Endothelial cell of umbilical vein (primary cell): ENCODE measurements around the gene CNTN5. TPM values are rescaled to one million over a fixed set of nuclear protein-coding genes. Genes with fewer than 3 reads are reported as not detected.

Experiments used
- BruUV-seq: library from RNA; stranded (reverse); fragments of 400-500 nt; replicated peaks from 2 replicates; lab custom pipeline; 2021; lab: Mats Ljungman, UMichigan
- CTCF ChIA-PET: fragments of 300-600, 350-600 bp; sonication (Branson Sonifier 250); formaldehyde crosslinking; loops from one replicate; lab custom pipeline; 2021; ENCODE audit warnings: antibody characterized with exemption, inconsistent platforms; lab: Charles Lee
- POLR2A ChIA-PET: fragments of 300-600, 350-600 bp; sonication (Branson Sonifier 250); formaldehyde crosslinking; loops from one replicate; lab custom pipeline; 2021; ENCODE audit warnings: antibody characterized with exemption, inconsistent platforms; lab: Charles Lee
- DNase-seq: peaks from one replicate; pipeline ENCODE4 v3.0.0-alpha.2; 2011; ENCODE audit warnings: low read depth, low spot score
- FAIRE-seq: peaks from 2 replicates; lab custom pipeline; 2011; peaks lifted over from hg19 to GRCh38; lab: Jason Lieb, UNC
- H2AFZ ChIP-seq: 2 replicates; pipeline ENCODE4 v1.6.0; 2012; ENCODE audit warnings: low read depth, low read length, control low read depth, inconsistent platforms
- H3K27ac ChIP-seq: 2 replicates; pipeline ENCODE4 v1.5.1; 2011; ENCODE audit warnings: low read depth, mild to moderate bottlenecking, control low read depth, low read length, moderate library complexity; ENCODE audit not compliant: insufficient read depth
- H3K27me3 ChIP-seq, 2 experiments: 2 replicates each; pipeline versions ENCODE4 v1.6.0 to v1.6.1; 2011; ENCODE audit warnings: low read length in 2 of 2, mixed read lengths in 1 of 2; ENCODE audit not compliant: control insufficient read depth in 2 of 2, insufficient read depth in 2 of 2
- H3K36me3 ChIP-seq, 2 experiments: 2 replicates in 1 of 2; 3 replicates in 1 of 2; pipeline ENCODE4 v1.5.1; 2011; ENCODE audit warnings: low read length in 2 of 2, mild to moderate bottlenecking in 1 of 2, moderate library complexity in 1 of 2; ENCODE audit not compliant: control insufficient read depth in 2 of 2, insufficient read depth in 2 of 2; ENCODE audit errors: extremely low read depth in 1 of 2
- H3K4me1 ChIP-seq: 3 replicates; pipeline ENCODE4 v1.5.1; 2011; ENCODE audit warnings: mild to moderate bottlenecking, low read length; ENCODE audit not compliant: control insufficient read depth, insufficient read depth; ENCODE audit errors: extremely low read depth
- H3K4me2 ChIP-seq: 2 replicates; pipeline ENCODE4 v1.6.1; 2011; ENCODE audit warnings: low read length, control low read depth, mixed read lengths; ENCODE audit not compliant: insufficient read depth
- H3K4me3 ChIP-seq, 3 experiments: fragments of 200-600 bp in 1 of 3; sonication (generic), shearing (Covaris generic) in 1 of 3; replicated peaks in 1 of 3; 2 replicates each; pipeline ENCODE4 v1.5.1; 2011 to 2016; ENCODE audit warnings: control low read depth in 3 of 3, low read length in 3 of 3, mild to moderate bottlenecking in 2 of 3, inconsistent platforms in 1 of 3, low read depth in 1 of 3, moderate library complexity in 1 of 3; ENCODE audit not compliant: insufficient read depth in 1 of 3
- H3K79me2 ChIP-seq: 2 replicates; pipeline ENCODE4 v1.6.0; 2012; ENCODE audit warnings: low read length, inconsistent platforms; ENCODE audit not compliant: control insufficient read depth, insufficient read depth
- H3K9ac ChIP-seq: replicated peaks from 2 replicates; pipeline ENCODE3; 2011; ENCODE audit warnings: low read length, control low read depth; ENCODE audit not compliant: insufficient read depth; ENCODE audit errors: extremely low read depth
- H3K9me1 ChIP-seq: replicated peaks from 3 replicates; pipeline ENCODE4 v1.6.0; 2011; ENCODE audit warnings: mild to moderate bottlenecking, low read length; ENCODE audit not compliant: control insufficient read depth, insufficient read depth; ENCODE audit errors: extremely low read depth
- H3K9me3 ChIP-seq: replicated peaks from 2 replicates; pipeline ENCODE4 v1.5.1; 2012; ENCODE audit warnings: low read length, inconsistent platforms; ENCODE audit not compliant: control insufficient read depth, insufficient read depth
- H4K20me1 ChIP-seq: replicated peaks from 2 replicates; pipeline ENCODE3; 2011; ENCODE audit warnings: mild to moderate bottlenecking, low read length; ENCODE audit not compliant: control insufficient read depth, insufficient read depth; ENCODE audit errors: extremely low read depth
- CTCF ChIP-seq, 2 donors: IDR thresholded peaks; 1 replicate in 1 of 2; 2 replicates in 1 of 2; pipeline ENCODE4 v1.5.1; 2011; ENCODE audit warnings: low read length in 2 of 2, mild to moderate bottlenecking in 2 of 2, moderate library complexity in 2 of 2, control low read depth in 1 of 2, inconsistent platforms in 1 of 2, low read depth in 1 of 2; ENCODE audit not compliant: insufficient read depth in 1 of 2; ENCODE audit errors: extremely low read depth in 1 of 2
- EZH2 ChIP-seq: IDR thresholded peaks from 2 replicates; pipeline ENCODE4 v1.6.1; 2012; ENCODE audit warnings: borderline replicate concordance, low read depth, mild to moderate bottlenecking, moderate library complexity, low read length, inconsistent platforms; ENCODE audit not compliant: severe bottlenecking
- JUN ChIP-seq: IDR thresholded peaks from 2 replicates; pipeline ENCODE4 v1.6.1; 2011; ENCODE audit warnings: borderline replicate concordance, low read depth; ENCODE audit not compliant: insufficient read length, insufficient read depth
- MAX ChIP-seq: IDR thresholded peaks from 2 replicates; pipeline ENCODE4 v1.6.1; 2011; ENCODE audit not compliant: insufficient read depth, insufficient read length
- POLR2A ChIP-seq: IDR thresholded peaks from 2 replicates; pipeline ENCODE4 v1.6.1; 2012; ENCODE audit warnings: low read depth, mild to moderate bottlenecking, control low read depth, low read length
- POLR2AphosphoS5 ChIP-seq: IDR thresholded peaks from 2 replicates; pipeline ENCODE4 v1.6.1; 2012; ENCODE audit warnings: low read depth, mild to moderate bottlenecking, control low read depth, low read length, moderate library complexity; ENCODE audit not compliant: insufficient read depth
- dilution Hi-C: fragments of 300-500 bp; cut with MboI; formaldehyde crosslinking; loops from one replicate; pipeline ENCODE4 v1.15.0; 2019; ENCODE audit warnings: low sequenced_read_pairs; ENCODE audit not compliant: extremely low pct_ligation_motif_present
- intact Hi-C: fragments of 100-400 bp; cut with micrococcal nuclease; formaldehyde crosslinking; loops from one replicate; pipeline ENCODE4 v1.10.0; 2022
- polyA plus RNA-seq, 4 experiments: library from polyadenylated mRNA; depleted of rRNA in 3 of 4; stranded (reverse) in 3 of 4; unstranded in 1 of 4; fragments of >200 nt; gene quantifications; 2 replicates each; pipeline versions ENCODE4 v1.2.1 to v1.2.3, GENCODE V29; 2011 to 2012; ENCODE audit warnings: missing spikeins in 1 of 4
- total RNA-seq: library from RNA; stranded (reverse); gene quantifications from 2 replicates; pipeline ENCODE4 v1.2.3, GENCODE V29; 2021

The CNTN5 gene
- total and polyA plus RNA-seq, 2 donors (not counting 3 experiments of a cell fraction or from before 2014, with no cell fraction given), result not detected

- Histone ChIP-seq H3K27me3 (no peaks in the 10 kb centered on the region), H4K20me1 (no peaks in the 10 kb centered on the region), H3K79me2 (no peaks in the 10 kb centered on the region), H3K4me3 (no peak overlapping the region), H3K9me1 (no peaks in the 10 kb centered on the region), H3K9ac (no peak overlapping the region), H3K36me3 (no peaks in the 10 kb centered on the region), H3K9me3 (no peaks in the 10 kb centered on the region), H3K4me1 (no peaks in the 10 kb centered on the region), H3K4me2 (no peak overlapping the region), H2AFZ (no peak overlapping the region), H3K27ac (no peak overlapping the region)
- TF ChIP-seq POLR2A (no peak), CTCF (IDR thresholded peaks at IDR 0.05; ENCODE audit: extremely low read depth in 1 of 2, insufficient read depth in 1 of 2, low read depth in 1 of 2, low read length in 2 of 2) (no peak), EZH2 (no peak), POLR2AphosphoS5 (no peak), MAX (no peak), JUN (no peak)
- POLR2A ChIA-PET, result no interaction called here
- dilution Hi-C loops, result no loop called here
- CTCF ChIA-PET, result no interaction called here
- intact Hi-C loops, result no loop called here
- no peak for FAIRE-seq
- DNase-seq, result no peak
- no TSS peak for BruUV-seq
Measured at GRCh38 chr11:100105982-100106358, 1085.2 kb downstream of the CNTN5 start.

- FAIRE-seq (no peak), DNase-seq (no peak)
- no peaks in the 10 kb centered on the region for H3K36me3 ChIP-seq
- CTCF ChIA-PET, result no interaction called here
- BruUV-seq, result no TSS peak
- POLR2A ChIA-PET, result no interaction called here
- H3K4me3 ChIP-seq, result no peak overlapping the region
- no peaks in the 10 kb centered on the region for H3K4me1 ChIP-seq
- no peak overlapping the region for H3K4me2 ChIP-seq
- no peaks in the 10 kb centered on the region for H3K9me3 ChIP-seq
- TF ChIP-seq MAX (no peak), EZH2 (no peak)
- H3K27me3 ChIP-seq, result no peaks in the 10 kb centered on the region
- H2AFZ ChIP-seq, result no peak overlapping the region
- no peaks in the 10 kb centered on the region for H3K9me1 ChIP-seq
- dilution Hi-C loops, result no loop called here
- intact Hi-C loops, result no loop called here
- H3K9ac ChIP-seq, result no peak overlapping the region
- H3K79me2 ChIP-seq, result no peaks in the 10 kb centered on the region
- no peaks in the 10 kb centered on the region for H4K20me1 ChIP-seq
- no peak overlapping the region for H3K27ac ChIP-seq
Measured at GRCh38 chr11:100119176-100119575, 1098.4 kb downstream of the CNTN5 start.
